NCI-H446 (cell line): ENCODE results near the gene NLRP11.

Experiments
- DNase-seq, 2 experiments: peaks; one replicate each; lab custom pipeline; 2025; lab: John Stamatoyannopoulos, UW

NLRP11 gene

DNA sequence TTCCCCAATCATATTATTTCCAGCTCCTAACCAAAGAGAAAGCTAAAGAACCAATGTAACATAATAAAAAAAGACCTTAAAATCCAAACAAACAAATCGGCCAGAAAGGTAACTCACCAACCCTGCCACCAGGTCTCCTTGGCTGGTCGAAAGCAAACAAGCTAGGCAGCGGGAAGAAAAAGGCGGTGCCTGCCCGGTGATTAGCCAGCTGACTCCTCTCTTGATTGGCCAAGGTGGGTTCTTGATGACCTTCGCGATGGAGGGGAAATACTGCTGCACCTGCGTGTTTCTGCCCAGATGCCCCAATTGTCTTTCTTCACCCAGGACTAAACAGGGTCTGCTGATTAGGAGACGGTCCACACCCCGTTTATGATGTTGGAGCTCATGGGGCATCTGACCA, at the start of gene NLRP11:
Gene NLRP11, minus strand, starts transcription at position 154 of the 400 bp plus-strand sequence. CDS start 13,825 bp downstream, outside the sequence.
- no peak for DNase-seq

DNA sequence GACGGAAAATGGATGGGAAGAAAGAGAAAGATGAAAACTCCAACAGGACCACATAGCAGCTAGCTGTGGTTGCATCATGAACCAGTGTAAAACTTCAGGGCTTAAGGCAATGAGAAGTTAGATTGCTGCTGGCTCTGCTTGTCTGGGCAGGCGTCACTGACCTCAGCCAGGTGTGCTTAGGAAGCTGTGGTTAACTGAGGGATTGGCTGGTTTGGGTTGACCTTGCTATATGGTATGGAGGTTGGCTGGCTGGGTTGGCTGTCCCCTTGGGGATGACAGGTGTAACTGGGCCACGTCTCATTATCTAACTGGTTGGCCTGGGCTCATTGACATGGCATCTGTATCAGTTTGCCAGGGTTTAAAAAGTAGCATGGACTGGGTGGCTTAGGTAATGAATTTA, 45.4 kb upstream of the NLRP11 start:
- DNase-seq, result no peak

DNA sequence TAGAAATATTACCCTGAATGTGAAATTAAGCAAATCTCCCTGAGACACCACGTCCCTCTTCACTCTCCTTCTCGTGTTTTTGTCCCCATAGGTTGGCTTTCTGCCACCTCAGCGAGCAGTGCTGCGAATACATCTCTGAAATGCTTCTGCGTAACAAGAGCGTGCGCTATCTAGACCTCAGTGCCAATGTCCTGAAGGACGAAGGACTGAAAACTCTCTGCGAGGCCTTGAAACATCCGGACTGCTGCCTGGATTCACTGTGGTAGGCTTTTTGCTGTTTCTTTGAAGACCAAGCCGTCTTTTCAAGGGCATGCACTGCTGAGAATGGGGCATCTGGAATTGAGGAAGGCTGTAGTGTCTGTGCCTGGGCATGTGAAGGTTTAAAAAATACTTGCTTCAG, 38.9 kb upstream of the NLRP11 start:
- no peak for DNase-seq

DNA sequence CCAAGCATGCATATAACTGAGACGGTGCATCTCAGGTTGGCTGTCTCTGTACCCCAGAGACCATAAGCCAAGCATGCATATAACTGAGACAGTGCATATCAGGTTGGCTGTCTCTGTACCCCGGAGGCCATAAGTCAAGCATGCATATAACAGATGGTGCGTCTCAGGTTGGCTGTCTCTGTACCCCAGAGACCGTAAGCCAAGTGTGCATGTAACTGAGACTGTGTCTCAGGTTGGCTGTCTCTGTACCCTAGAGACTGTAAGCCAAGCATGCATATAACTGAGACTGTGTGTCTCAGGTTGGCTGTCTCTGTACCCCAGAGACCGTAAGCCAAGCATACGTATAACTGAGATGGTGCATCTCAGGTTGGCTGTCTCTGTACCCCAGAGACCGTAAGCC, 35.3 kb upstream of the NLRP11 start:
- DNase-seq, result no peak

DNA sequence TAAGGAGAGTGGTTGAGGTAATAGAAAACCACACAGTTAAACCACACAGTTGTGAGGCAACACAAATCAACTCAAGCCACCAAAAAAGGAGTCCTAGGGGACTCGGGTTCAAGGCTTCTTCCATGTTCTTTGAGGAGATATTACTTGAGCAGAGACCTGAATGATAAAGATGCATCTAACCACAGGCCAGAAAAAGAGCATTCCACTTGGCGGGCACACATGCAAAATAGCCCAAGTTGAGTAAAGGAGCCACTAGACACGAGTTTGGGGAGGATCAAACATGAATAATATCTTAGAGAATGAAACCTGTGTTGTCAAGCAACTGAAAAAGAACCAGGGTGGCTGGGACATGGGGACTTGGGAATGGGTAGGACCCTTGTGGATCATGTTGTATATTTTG, 34.7 kb upstream of the NLRP11 start:
- DNase-seq, result no peak

DNA sequence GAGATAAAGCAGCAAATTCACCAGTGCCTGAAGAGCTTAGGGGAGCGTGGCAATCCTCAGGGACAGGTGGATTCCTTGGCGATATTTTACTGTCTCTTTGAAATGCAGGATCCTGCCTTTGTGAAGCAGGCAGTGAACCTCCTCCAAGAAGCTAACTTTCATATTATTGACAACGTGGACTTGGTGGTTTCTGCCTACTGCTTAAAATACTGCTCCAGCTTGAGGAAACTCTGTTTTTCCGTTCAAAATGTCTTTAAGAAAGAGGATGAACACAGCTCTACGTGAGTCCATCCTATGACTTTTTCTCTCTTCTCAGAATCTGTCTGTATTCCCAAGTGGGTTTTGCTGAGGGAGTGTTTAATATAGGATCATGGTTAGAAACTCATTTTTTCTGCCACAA, 27.2 kb upstream of the NLRP11 start:
- no peak for DNase-seq

DNA sequence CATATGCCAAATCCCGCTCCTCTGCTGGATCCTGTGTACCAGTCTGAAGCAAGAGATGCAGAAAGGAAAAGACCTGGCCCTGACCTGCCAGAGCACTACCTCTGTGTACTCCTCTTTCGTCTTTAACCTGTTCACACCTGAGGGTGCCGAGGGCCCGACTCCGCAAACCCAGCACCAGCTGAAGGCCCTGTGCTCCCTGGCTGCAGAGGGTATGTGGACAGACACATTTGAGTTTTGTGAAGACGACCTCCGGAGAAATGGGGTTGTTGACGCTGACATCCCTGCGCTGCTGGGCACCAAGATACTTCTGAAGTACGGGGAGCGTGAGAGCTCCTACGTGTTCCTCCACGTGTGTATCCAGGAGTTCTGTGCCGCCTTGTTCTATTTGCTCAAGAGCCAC, 26.6 kb upstream of the NLRP11 start:
- DNase-seq, result no peak

DNA sequence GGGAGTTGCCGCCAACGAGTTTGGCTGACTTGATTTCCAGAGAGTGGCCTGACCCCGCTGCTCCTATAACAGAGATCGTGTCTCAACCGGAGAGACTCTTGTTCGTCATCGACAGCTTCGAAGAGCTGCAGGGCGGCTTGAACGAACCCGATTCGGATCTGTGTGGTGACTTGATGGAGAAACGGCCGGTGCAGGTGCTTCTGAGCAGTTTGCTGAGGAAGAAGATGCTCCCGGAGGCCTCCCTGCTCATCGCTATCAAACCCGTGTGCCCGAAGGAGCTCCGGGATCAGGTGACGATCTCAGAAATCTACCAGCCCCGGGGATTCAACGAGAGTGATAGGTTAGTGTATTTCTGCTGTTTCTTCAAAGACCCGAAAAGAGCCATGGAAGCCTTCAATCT, 26.2 kb upstream of the NLRP11 start:
- DNase-seq, result no peak

DNA sequence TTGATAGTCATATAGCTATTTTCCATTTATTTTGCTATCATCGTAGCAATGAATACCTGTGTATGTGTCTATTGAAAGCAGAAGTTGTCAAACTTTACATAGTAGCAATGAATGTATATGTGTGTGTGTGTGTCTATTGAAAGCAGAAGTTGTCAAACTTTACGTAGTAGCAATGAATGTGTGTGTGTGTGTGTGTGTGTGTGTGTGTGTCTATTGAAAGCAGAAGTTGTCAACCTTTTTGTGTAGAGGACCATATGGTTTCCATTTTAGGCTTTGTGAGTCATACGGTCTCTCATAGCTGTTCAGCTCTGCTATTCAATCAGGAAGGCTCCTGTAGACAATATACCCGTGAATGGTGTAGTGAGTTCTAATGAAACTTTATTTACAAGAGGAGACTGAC, 25.4 kb upstream of the NLRP11 start:
- no peak for DNase-seq

DNA sequence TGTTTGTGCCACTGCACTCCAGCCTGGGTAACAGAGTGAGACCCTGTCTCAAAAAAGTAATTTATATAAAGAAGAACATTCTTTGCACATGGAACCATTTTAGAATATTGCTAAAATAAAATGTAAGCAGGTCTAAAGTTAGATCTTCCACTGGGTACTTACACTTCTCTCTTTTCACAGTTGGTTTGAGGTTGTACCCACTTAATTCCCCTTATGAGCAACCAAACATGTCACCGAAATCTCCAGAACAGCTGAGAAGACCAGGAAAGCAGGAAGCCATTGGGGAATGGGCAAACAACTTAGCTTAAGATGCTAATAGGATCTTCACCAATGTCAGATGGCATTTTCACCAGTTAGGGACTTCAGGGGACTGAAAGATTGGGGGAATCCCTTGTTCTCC, 23.4 kb upstream of the NLRP11 start:
- no peak for DNase-seq

DNA sequence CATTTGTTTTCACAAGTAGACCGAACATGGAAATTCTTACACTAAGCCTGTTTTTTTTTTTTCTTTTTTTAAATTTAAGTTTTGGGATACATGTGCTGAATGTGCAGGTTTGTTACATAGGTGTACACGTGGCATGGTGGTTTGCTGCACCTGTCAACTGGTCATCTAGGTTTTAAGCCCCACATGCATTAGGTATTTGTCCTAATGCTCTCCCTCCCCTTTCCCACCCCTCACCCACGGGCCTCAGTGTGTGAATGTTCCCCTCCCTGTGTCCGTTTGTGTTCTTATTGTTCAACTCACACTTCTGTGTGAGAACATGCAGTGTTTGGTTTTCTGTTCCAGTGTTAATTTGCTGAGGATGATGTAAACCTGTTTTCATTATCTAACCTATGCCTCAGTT, 7.1 kb upstream of the NLRP11 start:
- DNase-seq, result no peak

DNA sequence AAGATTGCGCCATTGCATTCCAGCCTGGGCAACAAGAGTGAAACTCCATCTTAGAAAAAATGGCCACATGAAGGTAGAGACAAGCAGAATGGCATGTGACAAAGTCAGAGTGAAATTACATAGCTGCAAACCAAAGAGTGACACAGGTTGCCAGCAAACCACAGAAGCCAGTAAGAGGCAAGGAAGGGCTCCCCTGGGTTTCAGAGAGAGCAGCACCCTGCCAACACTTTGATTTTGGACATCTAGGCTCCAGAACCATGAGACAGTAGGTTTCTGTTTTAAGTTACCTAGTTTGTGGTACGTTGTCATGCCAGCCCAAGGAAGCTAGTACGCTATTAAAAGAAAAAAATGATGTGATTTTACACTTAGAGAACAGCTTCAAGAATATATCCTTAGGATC, 6.5 kb upstream of the NLRP11 start:
- no peak for DNase-seq

DNA sequence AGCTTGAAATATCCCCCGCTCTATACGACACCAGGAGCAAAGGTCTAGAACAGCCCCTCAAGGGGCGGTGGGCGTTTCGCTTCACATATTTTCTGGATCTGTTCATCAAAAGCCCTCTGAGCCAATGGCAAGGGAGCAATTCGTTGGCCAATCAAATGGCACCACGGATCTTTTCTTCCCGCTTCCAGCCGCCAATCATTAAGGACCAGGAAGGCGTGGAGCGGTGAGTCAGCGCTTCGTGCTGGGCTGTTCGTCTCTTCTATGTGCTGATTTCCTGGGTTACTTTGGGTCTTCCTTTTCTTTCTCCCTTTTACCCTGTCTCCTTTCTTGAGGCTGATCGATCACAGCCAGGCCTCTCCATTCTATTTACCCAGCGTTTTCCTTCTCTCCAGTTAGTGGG, 4.5 kb upstream of the NLRP11 start, which contains the start of gene NLRP4:
Gene NLRP4, plus strand, starts transcription at position 201 of the 400 bp plus-strand sequence. CDS start 15,541 bp downstream, outside the sequence.
- no peak for DNase-seq

DNA sequence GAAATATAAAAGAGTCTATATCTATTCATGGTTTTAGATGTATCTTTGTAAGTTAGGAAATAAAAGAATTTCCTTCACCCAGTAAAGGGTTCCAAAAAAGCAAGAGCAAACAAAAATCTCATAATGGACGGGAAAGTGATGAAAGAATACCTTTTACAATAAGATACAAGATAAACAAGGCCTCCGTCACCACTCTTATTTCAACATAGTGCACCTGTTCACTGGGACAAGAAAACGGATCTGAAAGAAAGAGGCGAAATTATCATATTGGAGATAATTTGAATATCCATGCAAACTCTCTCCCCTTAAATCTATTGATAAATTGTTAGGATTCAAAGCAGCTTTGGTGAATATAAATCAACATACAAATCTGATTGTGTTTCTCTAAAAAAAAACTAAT, 877 bp upstream of the NLRP11 start:
- no peak for DNase-seq

DNA sequence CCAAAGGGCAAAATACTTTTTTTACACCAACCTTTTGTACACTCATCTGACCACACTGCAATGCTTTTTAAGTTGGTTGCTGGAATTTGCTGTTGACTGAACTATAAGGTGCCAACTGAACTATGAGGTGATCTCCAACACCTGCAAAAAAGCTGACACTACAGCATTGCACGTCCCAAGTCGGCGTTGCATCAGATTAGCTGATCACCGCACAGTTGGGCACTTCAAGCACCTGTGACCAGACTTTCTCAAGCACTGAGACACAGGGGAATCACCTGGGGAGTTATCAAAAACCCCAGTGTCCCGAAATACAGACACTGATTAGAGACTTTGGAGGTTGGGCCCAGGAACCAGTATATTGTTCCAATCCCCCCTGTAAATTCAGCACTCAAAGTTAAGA, 1.1 kb downstream of the NLRP11 start:
- no peak for DNase-seq

DNA sequence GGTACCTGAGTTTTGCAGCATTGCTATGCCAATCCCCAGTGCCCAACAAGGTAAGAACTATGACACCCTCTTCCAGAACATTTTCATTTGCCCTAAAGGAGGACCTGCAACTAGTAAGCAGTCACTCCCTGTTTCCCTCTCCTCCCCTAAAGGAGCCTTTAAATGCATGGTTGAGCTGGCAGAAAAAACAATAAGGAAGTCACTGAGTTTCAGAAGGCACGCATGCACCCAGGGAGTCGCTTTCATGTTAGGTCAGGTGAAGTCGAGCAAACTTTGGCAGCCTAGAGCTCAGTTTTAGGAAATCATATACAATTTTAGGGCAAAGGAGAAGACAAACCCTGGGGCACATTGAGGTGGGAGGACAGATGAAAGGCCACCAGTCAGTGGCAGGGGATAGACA, 11.8 kb downstream of the NLRP11 start:
- DNase-seq, result no peak

DNA sequence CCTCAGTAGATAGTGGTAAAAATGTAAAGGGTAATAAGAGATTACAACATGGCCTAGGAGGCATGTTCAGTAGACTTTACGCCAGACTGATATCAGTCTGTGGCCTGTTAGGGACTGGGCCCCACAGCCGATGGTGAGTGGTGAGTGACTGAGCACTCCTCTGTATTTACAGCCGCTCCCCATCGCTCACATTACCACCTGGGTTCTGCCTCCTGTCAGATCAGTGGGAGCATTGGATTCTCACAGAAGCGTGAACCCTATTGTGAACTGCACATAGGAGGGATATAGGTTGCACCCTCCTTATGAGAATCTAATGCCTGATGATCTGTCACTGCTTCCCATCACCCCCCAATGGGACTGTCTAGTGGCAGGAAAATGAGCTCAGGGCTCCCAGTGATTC, 17.9 kb downstream of the NLRP11 start:
- DNase-seq, result no peak

DNA sequence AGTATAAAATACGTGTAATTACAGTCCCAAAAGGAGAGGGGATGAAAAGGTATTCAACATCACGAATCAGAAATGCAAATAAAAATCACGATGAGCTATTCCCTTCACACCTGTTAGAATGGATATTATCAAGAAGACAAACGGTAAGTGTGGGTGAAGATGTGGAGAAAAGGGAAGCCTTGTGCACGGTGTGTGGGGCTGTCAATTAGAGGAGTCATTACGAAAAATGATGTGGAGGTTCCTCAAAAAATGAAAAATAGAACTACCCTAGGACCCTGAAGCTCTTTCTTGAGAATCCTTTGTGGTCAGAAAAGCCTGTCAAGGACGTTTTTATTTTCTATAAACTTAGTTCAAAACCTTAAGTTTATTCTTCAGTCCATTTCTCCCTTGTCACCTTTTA, 19.4 kb downstream of the NLRP11 start:
- no peak for DNase-seq

DNA sequence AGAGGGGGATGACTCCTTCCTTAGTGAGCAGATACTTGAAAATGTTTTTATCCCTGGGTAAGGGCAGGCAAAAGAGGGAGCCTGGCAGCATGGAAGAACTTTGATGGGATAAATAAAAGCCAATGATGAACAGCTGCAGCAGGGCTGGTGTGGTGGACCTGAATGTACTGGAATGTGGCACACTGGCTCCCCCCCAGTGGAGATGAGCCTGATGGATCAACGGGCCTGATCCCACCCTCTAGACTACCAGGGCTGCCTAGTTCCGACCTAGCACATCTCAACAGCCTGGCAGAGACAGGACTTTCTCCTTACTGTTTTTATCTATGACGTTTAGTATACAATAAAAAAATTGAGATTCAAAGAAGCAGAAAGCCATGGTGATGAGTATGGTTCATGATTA, 20.5 kb downstream of the NLRP11 start:
- DNase-seq, result no peak

DNA sequence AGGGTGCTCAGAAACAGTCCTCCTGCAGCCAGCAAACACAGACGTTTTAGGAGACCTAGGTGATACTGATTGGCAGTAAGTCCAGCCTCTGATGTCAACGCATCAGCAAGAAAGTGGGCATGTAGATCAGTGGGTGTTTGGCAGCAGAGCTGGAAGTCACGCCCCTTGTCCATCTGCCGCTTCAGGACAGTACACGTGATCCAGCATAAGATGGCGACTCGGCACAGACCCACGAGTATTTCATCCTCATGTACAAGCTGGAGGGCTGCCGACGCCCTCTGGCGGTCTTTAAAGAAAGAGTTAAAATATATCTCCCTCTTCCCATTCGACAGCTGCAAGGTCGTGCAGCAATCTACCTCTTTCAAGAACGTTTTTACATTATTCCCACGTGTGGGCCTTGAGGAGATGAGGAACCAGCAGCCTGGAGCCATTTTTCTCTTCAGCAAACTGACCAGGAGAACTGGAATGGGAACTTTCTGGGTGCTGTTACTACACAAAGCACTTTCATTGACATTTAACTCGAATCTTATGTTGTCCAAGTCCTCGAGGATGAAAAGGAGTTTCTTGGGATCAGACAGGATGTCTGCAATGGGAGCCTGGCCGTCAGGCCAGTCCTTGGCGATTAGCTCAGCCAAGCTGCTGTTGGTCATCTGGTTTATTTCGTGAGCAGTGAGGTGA, 22.3 kb downstream of the NLRP11 start:
- peak; percentile 78 to 94 for DNase-seq

DNA sequence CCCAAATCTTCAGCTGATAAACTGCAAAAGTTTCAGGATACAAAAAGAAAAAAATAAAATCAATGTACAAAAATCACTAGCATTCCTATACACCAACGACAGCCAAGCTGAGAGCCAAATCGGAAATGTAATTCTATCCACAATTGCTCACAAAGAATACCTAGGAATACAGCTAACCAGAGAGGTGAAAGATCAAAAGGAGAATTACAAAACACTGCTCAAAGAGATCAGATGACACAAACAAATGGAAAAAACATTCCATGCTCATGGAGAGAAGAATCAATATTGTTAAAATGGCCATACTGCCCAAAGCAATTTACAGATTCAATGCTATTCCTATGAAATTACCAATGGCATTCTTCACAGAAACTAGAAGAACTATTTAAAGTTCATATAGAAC, 29.5 kb downstream of the NLRP11 start:
- no peak for DNase-seq

DNA sequence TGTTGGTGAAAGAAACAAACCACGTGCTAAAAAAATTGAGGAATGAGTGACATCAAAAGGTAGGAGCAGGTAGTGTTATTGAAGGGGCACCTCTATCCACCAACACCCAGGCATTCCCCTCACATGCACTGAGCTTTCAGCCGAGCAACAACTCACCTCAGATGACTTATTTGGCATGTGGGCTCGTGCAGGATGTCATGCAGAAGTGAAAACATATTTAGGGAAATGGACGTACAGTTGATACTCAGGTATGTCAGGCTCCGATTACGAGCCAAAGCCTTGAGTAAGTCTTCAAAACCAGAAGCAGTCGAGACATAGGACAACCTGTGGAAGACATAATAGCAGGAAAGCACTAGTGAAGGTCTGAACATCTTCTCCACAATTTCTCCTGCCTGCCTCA, 30.4 kb downstream of the NLRP11 start:
- no peak for DNase-seq

DNA sequence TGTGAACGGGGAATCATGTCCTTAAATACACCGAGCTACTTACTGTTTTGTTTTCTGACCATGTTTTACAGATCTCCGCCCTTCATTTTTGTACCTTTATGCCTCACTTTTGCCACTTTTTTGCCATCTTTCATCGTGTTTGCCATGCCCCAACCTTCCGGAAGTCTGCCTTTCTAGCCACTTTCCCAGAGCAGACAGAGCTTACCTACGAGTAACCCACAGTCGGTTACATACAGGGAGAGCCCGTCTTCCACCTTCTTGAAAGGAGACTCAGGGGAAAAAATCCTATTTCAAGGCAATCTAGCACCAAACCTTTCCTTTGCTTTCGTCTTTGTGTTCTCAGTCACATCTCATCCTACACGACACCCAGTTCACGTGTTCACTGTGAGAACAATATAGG, 36.8 kb downstream of the NLRP11 start:
- no peak for DNase-seq

DNA sequence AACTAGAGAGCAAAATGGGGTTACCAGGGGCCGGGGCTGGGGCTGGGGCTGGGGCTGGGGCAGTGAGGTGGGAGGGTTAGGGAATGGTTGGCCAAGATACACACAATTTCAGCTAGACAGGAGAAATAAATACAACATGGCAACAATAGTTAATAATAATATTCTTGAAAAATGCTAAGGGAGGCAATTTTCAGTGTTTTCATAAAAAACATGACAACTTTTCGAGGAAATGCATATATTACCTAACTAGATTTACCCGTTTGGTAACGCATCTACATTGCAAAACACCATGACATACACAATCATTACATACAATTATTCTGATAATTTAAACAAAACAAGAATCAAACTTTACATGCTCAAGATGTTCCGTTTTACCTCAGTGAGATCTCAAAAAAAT, 50.7 kb downstream of the NLRP11 start:
- DNase-seq, result no peak

DNA sequence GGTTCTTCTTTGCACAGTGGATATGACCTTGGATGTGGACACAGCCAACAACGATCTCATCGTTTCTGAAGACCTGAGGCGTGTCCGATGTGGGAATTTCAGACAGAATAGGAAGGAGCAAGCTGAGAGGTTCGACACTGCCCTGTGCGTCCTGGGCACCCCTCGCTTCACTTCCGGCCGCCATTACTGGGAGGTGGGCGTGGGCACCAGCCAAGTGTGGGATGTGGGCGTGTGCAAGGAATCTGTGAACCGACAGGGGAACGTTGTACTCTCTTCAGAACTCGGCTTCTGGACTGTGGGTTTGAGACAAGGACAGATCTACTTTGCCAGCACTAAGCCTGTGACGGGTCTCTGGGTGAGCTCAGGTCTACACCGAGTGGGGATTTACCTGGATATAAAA, 53.5 kb downstream of the NLRP11 start:
- DNase-seq, result no peak
